Activated naive CD4-positive, alpha-beta T cell treated with anti-CD3 and anti-CD28 coated beads, Interleukin-2, amount 50 U/mL, for 24 hours (primary cell): ENCODE data around the gene NAV2.

Experiments
- H3K27ac Mint-ChIP-seq: one replicate; pipeline ENCODE4 v1.8.0; 2021; ENCODE audit warnings: mild to moderate bottlenecking, mixed read lengths
- H3K27me3 Mint-ChIP-seq: one replicate; pipeline ENCODE4 v1.8.0; 2021; ENCODE audit warnings: mixed read lengths
- H3K36me3 Mint-ChIP-seq: one replicate; pipeline ENCODE4 v1.8.0; 2021; ENCODE audit warnings: mixed read lengths
- H3K4me1 Mint-ChIP-seq: one replicate; pipeline ENCODE4 v1.8.0; 2021; ENCODE audit warnings: mixed read lengths
- H3K4me3 Mint-ChIP-seq: one replicate; pipeline ENCODE4 v1.8.0; 2021; ENCODE audit warnings: mild to moderate bottlenecking, mixed read lengths
- H3K9me3 Mint-ChIP-seq: one replicate; pipeline ENCODE4 v1.8.0; 2021; ENCODE audit warnings: mixed read lengths

The NAV2 gene

DNA sequence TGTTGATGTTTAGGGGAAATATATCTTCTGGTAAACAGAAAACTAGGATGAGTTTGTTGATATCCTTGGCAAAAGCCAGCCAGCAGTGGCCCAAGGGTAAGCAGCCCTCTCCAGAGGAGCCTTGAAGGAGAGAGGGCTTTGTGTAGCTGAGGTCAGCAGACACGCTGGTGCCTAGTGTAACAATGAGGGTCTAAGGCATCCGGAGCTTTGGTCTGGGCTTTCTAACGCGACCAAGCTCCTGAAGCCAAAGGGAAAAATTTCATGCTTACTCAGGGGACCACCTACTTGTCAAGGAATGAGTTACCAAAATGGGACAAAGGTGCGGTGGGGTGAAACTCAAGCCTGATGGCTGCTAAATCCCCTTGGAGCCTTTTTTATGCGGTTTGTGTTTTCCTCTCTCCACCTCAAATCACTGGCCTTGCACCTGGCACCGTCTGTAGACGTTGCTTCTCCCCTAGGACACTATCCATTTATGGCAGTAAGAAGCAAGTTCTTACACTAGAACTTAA, 312.7 kb downstream of the NAV2 start:
- H3K4me3 Mint-ChIP-seq: no peak overlapping the region
- no peaks in the 10 kb centered on the region for H3K36me3 Mint-ChIP-seq

DNA sequence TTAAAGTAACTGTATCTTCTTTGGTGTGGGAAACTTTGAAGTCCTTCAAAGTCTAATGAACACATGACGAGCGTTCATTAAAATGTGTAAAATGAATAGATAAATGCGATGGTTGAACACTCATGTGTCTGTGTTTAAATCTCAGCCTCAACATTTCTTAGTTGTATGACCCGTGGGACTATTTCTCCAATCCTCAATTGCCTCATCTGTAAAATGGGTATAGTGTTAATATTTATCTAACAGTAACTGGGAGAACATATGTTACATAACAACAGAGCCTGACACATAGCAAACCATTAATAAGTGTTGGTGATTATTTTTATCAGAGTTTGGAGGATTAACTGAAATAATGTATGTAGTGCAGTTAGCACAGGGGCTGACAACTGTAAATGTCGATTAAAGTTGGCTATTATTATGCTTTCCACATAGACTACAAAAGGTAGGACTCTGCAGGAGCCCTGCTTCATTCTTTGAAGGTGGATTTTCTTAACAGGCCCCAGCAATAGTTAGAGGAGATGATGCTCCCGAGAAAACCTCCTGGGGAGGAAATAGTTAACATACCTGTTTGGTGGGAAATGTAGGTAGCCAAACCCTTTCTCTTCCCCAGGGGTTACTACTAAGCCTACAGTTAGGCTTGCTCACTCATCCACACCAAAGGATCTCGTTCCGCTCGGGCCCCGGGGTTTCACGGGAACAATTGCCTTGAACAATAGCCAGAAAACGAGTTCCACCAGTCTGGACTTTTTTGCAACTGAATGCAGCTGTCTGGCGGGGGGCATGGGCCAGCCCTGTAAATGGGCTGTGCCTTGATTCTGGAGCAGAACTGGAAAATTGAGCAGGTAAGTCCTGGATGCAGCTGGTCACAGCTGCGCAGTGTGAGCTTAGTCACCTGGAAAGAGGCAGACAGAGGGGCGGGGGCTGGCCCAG, 314.3 kb downstream of the NAV2 start:
- no peaks in the 10 kb centered on the region for H3K27me3 Mint-ChIP-seq
- H3K27ac Mint-ChIP-seq: no peak overlapping the region
- no peak overlapping the region for H3K4me3 Mint-ChIP-seq
- H3K4me1 Mint-ChIP-seq: no peaks in the 10 kb centered on the region
- H3K36me3 Mint-ChIP-seq: no peaks in the 10 kb centered on the region
- no peaks in the 10 kb centered on the region for H3K9me3 Mint-ChIP-seq

More for the DNA sequence above, 312.7 kb downstream of the NAV2 start:
- Mint-ChIP-seq H3K9me3 (no peaks in the 10 kb centered on the region), H3K27me3 (no peaks in the 10 kb centered on the region), H3K27ac (no peak overlapping the region), H3K4me1 (no peaks in the 10 kb centered on the region)

DNA sequence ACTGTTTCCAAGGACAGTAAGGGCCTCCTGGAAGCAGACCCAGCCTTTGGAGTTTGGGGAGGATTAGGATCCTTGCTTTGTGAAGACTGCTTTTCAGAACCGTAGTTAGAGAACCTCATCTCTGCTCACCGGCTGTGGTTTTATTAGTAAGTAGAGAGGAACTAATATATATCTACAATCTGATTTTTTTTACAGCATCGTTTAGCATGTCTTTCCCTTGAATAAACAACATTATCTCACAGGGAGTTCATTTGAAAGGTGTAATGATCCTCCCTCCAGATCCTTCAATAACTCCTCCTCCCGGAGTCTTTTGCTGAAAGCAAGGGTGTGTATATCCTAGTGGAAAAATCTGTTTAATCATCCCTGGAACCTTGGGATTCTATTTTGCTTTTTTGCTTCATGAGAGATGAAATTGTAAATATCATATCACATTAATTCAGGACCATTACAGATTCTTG, 314.9 kb downstream of the NAV2 start:
- no peak overlapping the region for H3K27ac Mint-ChIP-seq
- H3K27me3 Mint-ChIP-seq: peaks cover 1% of the 10 kb centered on the region
- H3K4me1 Mint-ChIP-seq: no peaks in the 10 kb centered on the region
- no peaks in the 10 kb centered on the region for H3K9me3 Mint-ChIP-seq
- H3K36me3 Mint-ChIP-seq: no peaks in the 10 kb centered on the region
- H3K4me3 Mint-ChIP-seq: no peak overlapping the region

DNA sequence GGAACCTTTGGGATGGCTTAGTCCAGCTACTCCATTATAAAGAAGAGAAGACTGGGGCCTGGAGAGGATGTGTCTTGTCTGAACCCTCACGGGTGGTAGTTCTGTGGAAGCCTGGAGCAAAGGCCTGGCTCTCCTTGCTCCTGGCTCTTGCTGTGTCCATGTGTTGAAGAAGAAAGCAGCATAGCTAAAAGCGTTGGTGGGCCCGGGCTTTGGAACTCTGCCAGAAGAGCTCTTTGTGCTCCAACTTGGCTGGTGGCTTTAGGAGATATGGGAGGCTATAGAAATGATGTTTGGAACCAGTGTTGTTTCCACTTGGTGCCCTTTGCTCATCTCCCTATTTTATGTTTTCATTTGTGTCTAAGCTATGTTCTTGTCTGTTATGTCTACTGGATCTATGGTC, 316.6 kb downstream of the NAV2 start:
- Mint-ChIP-seq H3K27ac (no peak overlapping the region), H3K36me3 (no peaks in the 10 kb centered on the region), H3K27me3 (peaks cover 1% of the 10 kb centered on the region), H3K4me3 (no peak overlapping the region), H3K4me1 (no peaks in the 10 kb centered on the region), H3K9me3 (no peaks in the 10 kb centered on the region)

DNA sequence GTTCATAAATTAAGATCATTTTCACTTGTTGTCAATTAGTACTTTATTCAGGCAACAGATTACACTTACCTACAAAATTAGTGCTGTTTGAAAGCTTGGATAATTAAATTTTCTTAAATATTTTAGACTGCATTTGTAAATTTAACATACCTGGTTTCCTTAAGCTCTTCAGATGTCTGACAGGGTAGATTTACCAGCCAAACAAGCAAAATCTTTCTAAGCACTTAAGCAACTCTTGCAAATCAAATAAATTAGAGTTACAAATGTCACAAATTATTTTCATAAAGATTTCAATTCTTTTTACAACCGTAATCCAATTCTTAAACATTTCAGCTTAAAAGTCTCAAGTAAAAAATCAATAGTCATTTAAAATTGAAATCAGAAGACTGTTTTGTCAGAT, 317.8 kb downstream of the NAV2 start:
- Mint-ChIP-seq H3K4me3 (no peak overlapping the region), H3K27ac (no peak overlapping the region), H3K4me1 (no peaks in the 10 kb centered on the region), H3K27me3 (peaks cover 8% of the 10 kb centered on the region), H3K9me3 (no peaks in the 10 kb centered on the region), H3K36me3 (no peaks in the 10 kb centered on the region)

DNA sequence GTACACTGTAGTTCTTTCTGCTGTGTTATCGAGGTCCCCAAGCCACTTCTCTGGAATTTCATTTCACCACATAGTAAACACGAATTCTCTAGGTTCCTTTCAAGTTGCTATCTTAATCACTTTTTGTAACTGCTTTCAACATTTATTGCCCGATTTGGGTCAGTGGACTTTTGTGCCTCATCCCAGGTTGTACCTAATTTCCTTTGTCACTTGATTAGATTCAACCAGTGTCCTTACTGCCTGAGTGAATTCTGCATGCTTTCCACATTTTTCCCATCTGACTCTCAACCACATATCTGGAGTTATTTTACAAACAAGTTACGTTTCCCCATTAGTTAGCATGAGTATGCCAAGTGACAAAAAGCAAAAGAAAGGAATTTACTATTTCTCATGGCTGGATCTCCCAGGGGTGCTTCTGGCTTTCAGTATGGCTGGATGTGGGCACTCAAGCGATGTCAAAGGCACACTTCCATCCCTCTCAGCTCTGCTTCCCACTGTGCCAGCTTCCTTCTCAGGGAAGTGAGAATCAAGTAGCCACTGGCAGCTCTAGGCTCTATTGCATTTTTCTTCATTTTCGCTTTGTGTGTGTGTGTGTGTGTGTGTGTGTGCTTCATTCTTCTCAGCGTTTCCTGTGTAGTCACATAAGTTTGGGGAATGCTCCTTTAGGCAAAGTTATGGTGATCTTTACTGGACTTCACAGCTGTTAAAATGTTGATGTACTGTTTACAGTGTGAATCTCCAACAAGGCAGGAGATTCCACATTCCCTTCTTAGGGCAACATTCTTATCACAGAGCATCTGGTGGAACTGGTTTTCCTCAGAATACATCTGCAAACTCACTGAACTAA, 318.7 kb downstream of the NAV2 start:
- peaks cover 10% of the 10 kb centered on the region for H3K27me3 Mint-ChIP-seq
- H3K4me3 Mint-ChIP-seq: no peak overlapping the region
- H3K36me3 Mint-ChIP-seq: no peaks in the 10 kb centered on the region
- no peak overlapping the region for H3K27ac Mint-ChIP-seq
- no peaks in the 10 kb centered on the region for H3K4me1 Mint-ChIP-seq
- H3K9me3 Mint-ChIP-seq: no peaks in the 10 kb centered on the region

DNA sequence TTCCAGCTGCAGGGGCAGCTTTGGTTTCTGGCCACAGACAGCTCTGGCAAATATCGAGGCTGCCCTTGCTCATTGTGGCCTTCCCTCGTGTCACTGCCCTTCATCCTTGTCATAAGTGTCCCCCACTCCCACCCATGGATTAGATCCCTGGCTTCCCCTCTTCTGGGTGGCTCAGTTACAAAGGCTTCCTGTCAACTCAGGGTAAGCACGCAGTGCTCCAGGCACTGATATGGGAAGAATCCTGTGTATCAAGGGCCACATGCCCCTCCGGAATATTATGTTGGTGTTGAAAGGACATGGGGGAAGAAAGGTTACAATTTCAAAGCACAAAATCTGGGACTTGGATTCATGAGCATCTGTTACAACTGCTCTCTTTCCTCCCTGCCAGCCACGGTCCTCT, 319.5 kb downstream of the NAV2 start:
- Mint-ChIP-seq H3K27ac (no peak overlapping the region), H3K27me3 (peaks cover 10% of the 10 kb centered on the region), H3K9me3 (no peaks in the 10 kb centered on the region), H3K4me3 (no peak overlapping the region), H3K36me3 (no peaks in the 10 kb centered on the region), H3K4me1 (no peaks in the 10 kb centered on the region)

DNA sequence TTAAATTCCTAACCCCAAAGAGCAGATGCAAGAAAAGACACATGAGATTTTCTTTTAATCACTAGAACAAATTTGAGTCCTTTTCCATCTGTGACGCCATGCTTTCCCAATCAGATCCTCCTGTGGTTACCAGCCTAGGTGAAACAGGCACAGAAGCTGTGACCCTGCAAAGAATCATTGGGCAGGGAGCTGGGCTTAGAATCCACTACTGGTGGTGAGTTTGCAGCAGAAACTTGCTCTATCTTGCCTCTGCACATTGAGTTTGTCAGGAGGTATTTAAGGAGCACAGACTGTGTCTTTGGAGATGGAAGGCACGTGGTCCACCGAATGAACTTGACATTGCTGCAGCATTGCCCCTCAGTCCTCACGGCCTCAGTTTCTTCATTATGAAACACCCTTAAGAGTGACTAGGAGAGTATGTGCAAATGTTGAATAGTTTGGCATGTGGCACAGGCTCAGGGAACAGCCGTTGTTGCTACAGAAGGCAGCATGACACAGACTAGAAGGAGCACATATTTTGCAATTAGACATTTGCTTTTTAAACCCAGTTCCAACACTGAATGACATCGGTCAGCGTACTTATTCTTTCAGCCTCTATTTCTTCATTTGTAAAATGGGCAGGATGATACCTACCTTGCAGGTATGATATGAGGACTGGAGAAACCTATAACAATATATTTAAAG, 320.1 kb downstream of the NAV2 start:
- Mint-ChIP-seq H3K9me3 (no peaks in the 10 kb centered on the region), H3K27ac (no peak overlapping the region), H3K4me3 (no peak overlapping the region), H3K4me1 (no peaks in the 10 kb centered on the region), H3K36me3 (no peaks in the 10 kb centered on the region), H3K27me3 (peaks cover 10% of the 10 kb centered on the region)

DNA sequence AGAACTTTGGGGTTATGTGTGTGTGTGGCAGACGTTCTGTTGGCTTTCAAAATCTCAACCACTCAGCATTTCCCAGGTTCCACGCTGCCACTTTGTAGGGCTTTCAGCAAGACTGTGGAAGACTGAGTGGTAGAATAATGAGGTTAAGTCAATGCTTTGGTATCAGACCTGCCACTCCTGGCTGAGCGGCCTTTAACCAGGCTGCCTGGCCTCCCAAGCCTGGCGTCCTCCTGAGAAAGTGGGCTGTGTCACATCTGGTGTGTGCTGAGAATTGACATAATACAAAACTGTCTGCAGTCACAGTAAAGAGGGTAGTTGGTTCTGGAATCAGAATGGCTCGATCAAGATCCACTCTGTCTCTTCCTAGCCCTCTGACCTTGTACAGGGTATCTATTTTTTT, 321.2 kb downstream of the NAV2 start:
- Mint-ChIP-seq H3K36me3 (no peaks in the 10 kb centered on the region), H3K4me1 (no peaks in the 10 kb centered on the region), H3K4me3 (no peak overlapping the region), H3K27ac (no peak overlapping the region), H3K27me3 (peaks cover 10% of the 10 kb centered on the region), H3K9me3 (no peaks in the 10 kb centered on the region)

DNA sequence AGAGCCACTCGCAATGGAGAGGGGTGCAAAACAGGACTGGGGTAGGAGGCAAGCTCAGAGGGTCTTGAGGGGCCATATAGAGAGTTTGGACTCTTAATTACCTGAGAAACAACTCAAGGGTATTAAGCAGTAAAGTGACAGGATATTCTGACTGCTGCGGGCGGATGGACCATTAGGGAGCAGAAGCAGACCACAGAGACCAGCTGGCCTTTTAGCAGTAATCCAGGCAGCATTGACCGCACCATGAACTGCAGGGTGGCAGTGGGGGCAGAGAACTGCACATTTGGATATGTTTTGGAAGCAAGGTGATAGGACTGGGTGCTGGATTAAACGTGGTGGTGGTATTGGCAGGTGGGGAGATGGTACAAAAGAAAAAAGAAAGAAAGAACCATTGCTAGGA, 322.3 kb downstream of the NAV2 start:
- Mint-ChIP-seq H3K4me3 (no peak overlapping the region), H3K27me3 (peaks cover 11% of the 10 kb centered on the region), H3K36me3 (no peaks in the 10 kb centered on the region), H3K4me1 (no peaks in the 10 kb centered on the region), H3K9me3 (no peaks in the 10 kb centered on the region), H3K27ac (no peak overlapping the region)

DNA sequence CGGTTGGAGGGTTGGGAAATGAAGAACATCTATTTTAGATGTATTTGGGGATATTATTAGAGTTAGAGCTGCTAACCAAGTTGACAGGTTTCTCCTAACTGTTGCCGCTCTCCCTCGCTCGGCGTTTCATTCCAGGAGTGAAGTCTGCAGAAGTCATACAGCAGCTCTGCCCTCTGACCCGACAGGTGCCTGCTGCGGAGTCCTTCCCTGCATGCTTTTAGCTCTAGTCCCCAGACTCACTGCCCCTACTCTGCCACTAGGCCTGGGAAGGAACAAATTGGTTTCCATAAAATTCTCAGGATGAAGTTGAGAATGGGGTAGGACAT, 322.7 kb downstream of the NAV2 start:
- no peaks in the 10 kb centered on the region for H3K36me3 Mint-ChIP-seq
- no peaks in the 10 kb centered on the region for H3K9me3 Mint-ChIP-seq
- H3K4me3 Mint-ChIP-seq: no peak overlapping the region
- no peaks in the 10 kb centered on the region for H3K4me1 Mint-ChIP-seq
- H3K27me3 Mint-ChIP-seq: peaks cover 12% of the 10 kb centered on the region
- H3K27ac Mint-ChIP-seq: no peak overlapping the region

DNA sequence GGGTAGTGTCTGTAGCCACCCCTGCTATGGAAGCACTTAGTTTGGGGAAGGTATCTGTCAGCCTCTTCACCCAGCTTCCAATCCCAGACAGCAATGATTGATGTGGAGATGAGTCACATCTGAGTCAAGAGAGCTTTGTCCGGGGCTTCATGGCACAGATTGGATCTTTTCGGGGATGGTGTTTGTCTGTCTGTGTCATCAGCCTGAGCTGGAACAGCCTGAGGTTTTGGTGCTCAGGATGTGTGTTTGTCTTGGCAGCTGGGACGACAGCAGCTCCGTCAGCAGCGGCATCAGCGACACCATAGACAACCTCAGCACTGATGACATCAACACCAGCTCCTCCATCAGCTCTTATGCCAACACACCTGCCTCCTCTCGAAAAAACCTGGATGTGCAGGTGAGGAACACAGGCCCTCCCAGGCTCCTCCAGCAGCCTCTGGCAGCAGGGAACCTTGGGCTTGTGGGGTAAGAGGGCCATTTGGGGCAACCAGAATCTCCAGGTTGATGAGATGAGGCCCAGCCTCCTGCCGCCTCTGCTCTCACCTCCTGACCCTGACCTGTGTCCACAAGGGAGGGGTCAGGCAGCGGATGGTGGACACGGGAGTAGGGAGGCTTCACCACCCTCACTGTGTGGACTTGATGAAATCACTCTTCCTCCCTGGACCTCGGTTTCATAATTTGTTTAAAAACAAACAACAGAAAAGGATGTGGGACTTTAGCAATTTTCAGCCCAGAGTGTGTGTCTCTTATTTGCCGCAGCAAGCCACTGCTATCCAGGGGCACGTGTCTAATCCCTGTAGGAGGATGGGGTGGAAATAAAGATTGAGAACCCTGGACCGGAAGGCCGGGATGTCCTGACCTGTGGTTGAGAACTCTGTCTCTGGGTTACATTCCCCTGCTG, 323.3 kb downstream of the NAV2 start:
- Mint-ChIP-seq H3K27ac (no peak overlapping the region), H3K36me3 (no peaks in the 10 kb centered on the region), H3K4me3 (no peak overlapping the region), H3K27me3 (peaks cover 12% of the 10 kb centered on the region), H3K9me3 (no peaks in the 10 kb centered on the region), H3K4me1 (no peaks in the 10 kb centered on the region)

DNA sequence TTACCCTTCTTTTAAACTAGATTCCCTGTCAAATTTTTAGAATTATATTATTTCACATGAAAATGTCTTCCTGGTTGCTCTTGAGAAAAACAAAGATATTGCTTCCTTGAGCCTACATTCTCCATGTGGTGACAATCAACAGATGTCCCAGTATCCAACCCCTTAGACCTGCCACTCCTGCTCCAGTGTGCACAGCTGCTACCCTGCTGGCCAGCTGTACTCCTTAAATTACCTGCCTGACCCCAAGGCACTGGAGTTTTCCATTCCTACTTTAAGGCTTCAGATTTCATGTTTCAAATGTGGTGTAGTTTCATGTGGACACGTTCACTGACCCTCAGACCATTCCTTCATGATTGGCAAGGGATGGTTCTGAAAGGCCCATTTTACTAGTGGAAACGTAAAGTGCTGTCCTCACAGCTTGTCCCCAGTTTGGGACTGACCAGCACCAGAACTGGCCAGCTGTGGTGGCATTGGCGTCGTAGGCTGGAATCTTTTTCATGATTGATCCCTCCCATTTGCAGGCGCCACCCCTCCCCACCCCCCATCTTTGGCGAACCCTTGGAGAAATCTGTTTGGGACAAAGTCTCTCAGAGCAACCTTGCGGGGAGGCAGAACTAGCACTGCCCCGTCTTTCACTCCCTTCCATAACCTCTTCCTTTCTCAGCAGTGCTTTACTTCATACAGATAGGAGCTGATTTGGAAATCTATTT, 324.1 kb downstream of the NAV2 start:
- H3K27me3 Mint-ChIP-seq: peaks cover 12% of the 10 kb centered on the region
- no peak overlapping the region for H3K4me3 Mint-ChIP-seq
- H3K4me1 Mint-ChIP-seq: no peaks in the 10 kb centered on the region
- no peaks in the 10 kb centered on the region for H3K36me3 Mint-ChIP-seq
- no peaks in the 10 kb centered on the region for H3K9me3 Mint-ChIP-seq
- no peak overlapping the region for H3K27ac Mint-ChIP-seq

DNA sequence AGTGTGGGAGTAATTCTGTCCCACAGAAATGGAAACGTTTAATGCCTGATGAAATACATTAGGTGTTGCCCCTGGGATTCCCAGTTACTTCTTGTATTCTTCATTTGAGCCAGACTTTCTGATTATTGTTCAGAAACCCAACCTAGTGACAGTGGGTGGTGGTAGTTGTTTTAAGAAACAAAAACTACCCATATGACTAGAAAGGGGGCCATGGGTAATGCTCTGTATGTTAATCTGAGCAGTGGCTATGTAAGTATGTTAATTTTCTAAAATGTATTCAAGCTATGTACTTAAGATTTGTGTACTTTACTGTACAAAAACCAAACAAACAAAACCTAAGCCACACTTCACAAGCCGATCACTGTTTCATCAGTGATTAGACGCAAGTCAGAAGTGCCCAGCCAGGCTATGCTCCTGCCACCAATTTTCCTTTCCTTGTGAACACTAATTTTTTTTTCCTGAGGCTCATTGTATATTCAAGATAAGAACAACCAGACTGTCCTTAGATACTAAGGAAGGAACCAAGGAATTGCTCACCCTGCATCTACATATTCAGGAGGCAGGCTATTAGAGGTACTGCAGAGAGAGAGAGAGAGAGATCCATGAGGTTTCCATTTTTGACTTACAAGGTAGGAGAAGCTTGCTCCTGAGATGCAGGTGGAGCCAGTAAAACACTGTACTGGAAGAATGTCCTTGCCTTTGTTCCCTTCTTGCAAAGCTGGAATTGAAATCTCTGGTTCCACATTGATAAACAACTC, 324.9 kb downstream of the NAV2 start:
- H3K9me3 Mint-ChIP-seq: no peaks in the 10 kb centered on the region
- H3K4me3 Mint-ChIP-seq: no peak overlapping the region

More for the DNA sequence above, 324.9 kb downstream of the NAV2 start:
- H3K27me3 Mint-ChIP-seq: peaks cover 11% of the 10 kb centered on the region
- H3K36me3 Mint-ChIP-seq: no peaks in the 10 kb centered on the region
- no peak overlapping the region for H3K27ac Mint-ChIP-seq
- H3K4me1 Mint-ChIP-seq: no peaks in the 10 kb centered on the region
